Lung (tissue), 12 donors: ENCODE results near the gene PFDN1. TPM values are rescaled to one million over a fixed set of nuclear protein-coding genes. Genes with fewer than 3 reads are reported as not detected.
A peak's percentile ranks its signal among the peaks of the same experiment; 100 is the strongest.

Experiments
- ATAC-seq: fragments of 200-7000 bp; cut with Tn5 transposase; one replicate; pipeline ENCODE4 v1.9.1; 2020; ENCODE audit warnings: moderate number of reproducible peaks; ENCODE audit not compliant: insufficient read depth, low FRiP score
- DNase-seq, 3 donors: peaks; one replicate each; pipeline ENCODE4 v3.0.0-alpha.2; 2013 to 2017
- H3K27ac ChIP-seq, 2 donors: one replicate each; pipeline ENCODE4 v1.5.1; 2013; ENCODE audit warnings: mild to moderate bottlenecking in 2 of 2, moderate library complexity in 2 of 2, control low read depth in 1 of 2, inconsistent platforms in 1 of 2, low read depth in 1 of 2, low read length in 1 of 2
- H3K27me3 ChIP-seq, 3 donors: one replicate each; pipeline ENCODE4 v1.5.1; 2013; ENCODE audit warnings: low read length in 2 of 3; ENCODE audit not compliant: control insufficient read depth in 3 of 3, insufficient read depth in 3 of 3
- H3K36me3 ChIP-seq, 4 donors: one replicate each; pipeline ENCODE4 v1.5.1; 2013; ENCODE audit warnings: low read length in 4 of 4, mild to moderate bottlenecking in 1 of 4, moderate library complexity in 1 of 4; ENCODE audit not compliant: control insufficient read depth in 4 of 4, insufficient read depth in 4 of 4
- H3K4me1 ChIP-seq, 5 donors: one replicate each; pipeline ENCODE4 v1.5.1; 2013; ENCODE audit warnings: low read length in 5 of 5, mild to moderate bottlenecking in 2 of 5, moderate library complexity in 1 of 5; ENCODE audit not compliant: control insufficient read depth in 5 of 5, insufficient read depth in 5 of 5
- H3K4me3 ChIP-seq: one replicate; pipeline ENCODE4 v1.5.1; 2013; ENCODE audit warnings: mild to moderate bottlenecking, control low read depth, moderate library complexity
- H3K9ac ChIP-seq, 2 donors: one replicate each; pipeline ENCODE4 v1.5.1; 2013; ENCODE audit warnings: low read length in 2 of 2, control low read depth in 1 of 2; ENCODE audit not compliant: insufficient read depth in 1 of 2
- H3K9me3 ChIP-seq, 4 donors: one replicate each; pipeline ENCODE4 v1.5.1; 2013; ENCODE audit warnings: low read length in 3 of 4, mild to moderate bottlenecking in 1 of 4, moderate library complexity in 1 of 4; ENCODE audit not compliant: control insufficient read depth in 4 of 4, insufficient read depth in 3 of 4
- CTCF ChIP-seq: IDR thresholded peaks from 2 replicates; pipeline ENCODE4 v1.5.1; 2012; ENCODE audit warnings: mild to moderate bottlenecking; ENCODE audit errors: control extremely low read depth, extremely low read depth
- WGBS, 2 donors: extraction: QIAGEN DNeasy Blood & Tissue Kit; methylation state at CpG; one replicate each; pipeline ENCODE4 v1.1.7; 2013; 5-methylcytosine and 5-hydroxymethylcytosine counted together
- polyA plus RNA-seq, 2 donors: library from polyadenylated mRNA; stranded (reverse); fragments of 200-250 nt; gene quantifications; one replicate each; pipeline ENCODE4 v1.2.1, GENCODE V29; 2013
- total RNA-seq, 2 donors: library from RNA; depleted of rRNA in 1 of 2; stranded (reverse); fragments of >200 nt in 1 of 2; gene quantifications; one replicate each; pipeline ENCODE4 v1.2.1, GENCODE V29; 2014 to 2021
- donor health status: control.
- donor health status: control.
- donor health status: Bipolar disorder and iron deficiency.
- donor health status: healthy.
- donor health status: DM: yes; HTN: yes; CAD: no.

PFDN1 gene
- total and polyA plus RNA-seq, 4 donors: 42.0 to 108 (median 51.6) TPM

- DNase-seq: no peak
- Histone ChIP-seq H3K9me3 (no peaks in the 10 kb centered on the region), H3K9ac (peak overlapping the region in 1 of 2 donors; percentile 28), H3K36me3 (no peaks in the 10 kb centered on the region), H3K4me1 (peaks cover 13 to 37% (median 25%) of the 10 kb centered on the region in 5 donors), H3K27me3 (no peaks in the 10 kb centered on the region), H3K27ac (peak overlapping the region in 1 of 2 donors; percentile 26), H3K4me3 (no peak overlapping the region)
- ATAC-seq: no peak
- TF ChIP-seq CTCF: no peak
- 73 to 74% methylated on average over 5 of the region's 5 CpGs for WGBS, 2 donors
Observed at GRCh38 chr5:140324041-140324600, 21.2 kb upstream of the PFDN1 start.

DNA sequence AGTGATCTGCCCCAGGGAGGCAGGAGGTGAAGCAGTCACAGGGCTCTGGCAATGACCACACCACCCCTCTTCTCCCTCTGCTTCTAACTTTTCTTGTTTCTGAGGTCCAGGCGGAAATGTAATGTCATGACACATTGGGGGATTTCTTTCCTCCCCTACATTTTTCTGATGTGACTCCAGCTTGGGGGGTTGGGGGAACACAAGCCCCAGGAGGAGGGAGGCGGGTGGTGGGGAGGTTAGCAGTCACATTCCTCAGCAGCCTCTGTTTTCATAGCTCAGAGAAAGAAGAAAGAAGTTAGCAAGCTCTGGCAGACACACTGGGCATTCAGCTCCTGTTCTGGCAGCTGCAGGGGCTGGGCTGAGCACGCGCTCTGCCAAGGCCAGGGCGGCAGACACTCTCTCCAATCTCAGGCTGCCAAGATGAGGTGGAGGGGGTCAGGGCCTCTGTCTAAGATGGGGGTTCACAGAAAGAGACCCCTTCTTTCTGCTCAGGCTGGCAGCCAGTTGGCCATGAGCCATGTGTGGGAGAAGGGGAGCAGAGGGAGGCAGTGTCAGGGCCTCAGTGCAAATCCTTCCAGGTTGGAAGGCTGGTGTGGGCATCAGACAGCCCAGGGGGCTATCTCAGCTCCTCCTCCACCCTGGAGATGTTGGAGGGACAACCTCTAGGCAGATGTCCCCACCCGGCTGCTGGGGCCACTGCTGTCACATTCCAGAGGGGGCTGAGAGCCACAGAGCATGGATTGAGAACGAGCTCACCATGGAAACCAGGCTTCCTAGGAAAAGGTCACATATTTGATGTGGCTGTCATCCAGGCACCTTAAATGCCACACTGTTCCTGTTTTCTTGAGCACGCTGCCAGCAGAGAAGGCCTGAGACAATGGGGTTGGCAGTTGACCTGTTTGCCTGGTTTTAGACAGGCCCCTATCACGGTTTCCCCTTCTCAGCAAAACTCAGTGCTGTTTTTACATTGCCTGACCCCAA lies 20.1 kb upstream of the PFDN1 start:
- WGBS, 2 donors: 47 to 68% methylated on average over 9 of the region's 9 CpGs
- Histone ChIP-seq H3K27ac (peak overlapping the region; percentile 66 to 77), H3K36me3 (no peaks in the 10 kb centered on the region), H3K9me3 (no peaks in the 10 kb centered on the region), H3K9ac (no peak overlapping the region), H3K4me1 (peaks cover 13 to 34% (median 25%) of the 10 kb centered on the region in 5 donors), H3K27me3 (no peaks in the 10 kb centered on the region), H3K4me3 (no peak overlapping the region)
- TF ChIP-seq CTCF: no peak
- DNase-seq: peak; percentile 55 to 67 (median 58)
- peak; percentile 37 for ATAC-seq

- peak; percentile 53 to 80 (median 63) for DNase-seq
Observed at GRCh38 chr5:140321796-140322195, 18.9 kb upstream of the PFDN1 start.

More at GRCh38 chr5:140321796-140322195, 18.9 kb upstream of the PFDN1 start:
- Histone ChIP-seq H3K27me3 (no peaks in the 10 kb centered on the region), H3K9ac (no peak overlapping the region), H3K4me3 (no peak overlapping the region), H3K9me3 (no peaks in the 10 kb centered on the region), H3K4me1 (peaks cover 13 to 29% (median 19%) of the 10 kb centered on the region in 5 donors), H3K36me3 (no peaks in the 10 kb centered on the region), H3K27ac (peak overlapping the region in 1 of 2 donors; percentile 18)
- no peak for TF ChIP-seq CTCF
- ATAC-seq: peak; percentile 58
- WGBS, 2 donors: 46 to 62% methylated on average over 2 of the region's 2 CpGs
